ENCODE results near the gene ZAP70.

DNA sequence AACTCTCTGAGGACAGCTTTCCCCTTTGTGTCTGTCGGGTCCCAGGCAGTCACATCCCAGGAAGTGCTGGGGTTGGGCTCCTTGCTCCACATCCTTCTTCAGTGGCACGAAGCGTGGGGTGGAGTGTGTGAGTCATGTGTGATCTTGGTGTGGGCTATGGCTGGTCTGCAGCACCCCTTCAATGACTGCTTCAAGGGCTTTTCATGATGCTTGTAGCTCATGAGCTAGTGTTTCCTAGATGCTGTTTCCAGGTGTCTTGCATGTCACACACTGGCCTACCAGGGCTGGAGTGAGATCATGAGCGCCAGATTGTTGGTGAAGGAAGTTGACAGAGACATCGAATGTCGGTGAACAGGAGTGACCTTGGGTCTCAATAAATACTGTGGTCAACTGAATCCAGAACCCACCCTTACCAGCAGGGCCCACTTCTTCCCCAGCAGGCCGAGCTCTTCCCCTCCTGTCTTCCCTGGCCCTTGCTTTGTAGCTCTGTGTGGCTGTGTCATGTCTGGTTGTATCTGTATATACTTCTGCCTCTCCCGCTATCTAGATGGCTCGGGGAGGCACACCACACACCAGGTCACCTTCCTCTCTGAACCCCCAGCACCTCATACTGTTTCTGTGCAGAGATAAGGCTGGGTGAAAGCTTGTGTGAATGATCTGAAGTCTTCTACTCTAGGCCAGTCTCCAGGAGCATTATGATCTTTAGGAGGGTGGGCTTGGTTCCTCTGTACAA lies 40.0 kb upstream of the ZAP70 start:
- TF ChIP-seq GATA2 (IDR thresholded peaks at IDR 0.05; ENCODE audit: low read depth, low read length) (no peak), GATA3 (IDR thresholded peaks at IDR 0.05; ENCODE audit: low read depth, low read length) (no peak)

All from SH-SY5Y (cell line).